Mucosa of descending colon (tissue), 3 donors: Measurements from ENCODE around the gene CPEB4. TPM values are rescaled to one million over a fixed set of nuclear protein-coding genes. Genes with fewer than 3 reads are reported as not detected.

Source experiments
- ATAC-seq: fragments of 200-7000 bp; cut with Tn5 transposase; one replicate; pipeline ENCODE4 v1.9.1; 2020; ENCODE audit warnings: mild to moderate bottlenecking, moderate library complexity
- DNase-seq, 3 donors: peaks; one replicate each; pipeline ENCODE4 v3.0.0-alpha.2; 2020
- H3K36me3 ChIP-seq: fragments of 200-600 bp; one replicate; pipeline ENCODE4 v1.8.0; 2021; ENCODE audit warnings: low read depth, mild to moderate bottlenecking
- H3K4me1 ChIP-seq: fragments of 200-600 bp; one replicate; pipeline ENCODE4 v1.8.0; 2021; ENCODE audit warnings: low read depth, mild to moderate bottlenecking
- H3K4me3 ChIP-seq: fragments of 200-600 bp; one replicate; pipeline ENCODE4 v1.8.0; 2021; ENCODE audit warnings: mild to moderate bottlenecking
- H3K9me3 ChIP-seq: fragments of 200-600 bp; one replicate; pipeline ENCODE4 v1.8.0; 2021; ENCODE audit warnings: mild to moderate bottlenecking
- intact Hi-C, 2 donors: fragments of 100-400 bp; cut with DNase I in 1 of 2; cut with micrococcal nuclease in 1 of 2; formaldehyde crosslinking; loops; one replicate each; pipeline versions ENCODE4 v1.11.0 to v1.11.1; 2022; cut with DNase I, micrococcal nuclease
- total RNA-seq, 3 donors: library from RNA; stranded (reverse); fragmentation: NEBNext Ultra II Directional in 2 of 3; extraction: Animal tissue kit (Norgen Biotek cat#: 25700) in 2 of 3; gene quantifications; one replicate each; pipeline versions ENCODE4 v1.2.1 to v1.2.4, GENCODE V29; 2021 to 2023
- TF ChIP-seq, protein P1 (sequence below): fragments of 200-600 bp; IDR thresholded peaks from one replicate; pipeline ENCODE4 v1.8.0; 2022; ENCODE audit warnings: antibody characterized with exemption, mild to moderate bottlenecking
- donor health status: DM: no; HTN: no; CAD: no; lungs with moderate emphysema.
- donor health status: DM: no; HTN: no; CAD: no.
- donor health status: DM: no; HTN: yes; CAD: no.

CPEB4 gene
- total RNA-seq, 3 donors from 2014 or later = 31.8 to 51.3 (median 32.1) TPM

DNA sequence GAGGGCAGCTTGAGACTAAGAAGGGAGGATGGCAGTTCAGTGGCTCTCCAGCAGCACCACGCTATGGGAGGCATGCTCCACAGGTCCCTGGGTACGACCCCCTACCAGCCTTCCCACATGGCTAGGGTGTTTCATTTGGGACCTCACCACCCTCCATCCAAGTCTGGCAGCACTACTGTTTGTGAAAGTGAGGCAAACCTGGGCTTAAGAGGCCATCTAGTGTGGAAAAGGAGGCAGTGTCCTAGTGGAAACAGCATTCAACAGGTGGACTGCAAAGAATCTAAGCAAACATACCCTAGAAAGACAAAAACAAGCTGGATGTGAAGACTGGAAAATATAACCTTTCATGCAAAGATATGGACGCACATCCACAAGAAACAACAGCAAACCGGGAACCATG lies 96.1 kb downstream of the CPEB4 start:
- Histone ChIP-seq H3K4me1 (no peaks in the 10 kb centered on the region), H3K36me3 (no peaks in the 10 kb centered on the region), H3K4me3 (no peak overlapping the region), H3K9me3 (no peaks in the 10 kb centered on the region)
- intact Hi-C loops = no loop called here
- ATAC-seq (no peak), DNase-seq (no peak)
- TF ChIP-seq, protein P1, sequence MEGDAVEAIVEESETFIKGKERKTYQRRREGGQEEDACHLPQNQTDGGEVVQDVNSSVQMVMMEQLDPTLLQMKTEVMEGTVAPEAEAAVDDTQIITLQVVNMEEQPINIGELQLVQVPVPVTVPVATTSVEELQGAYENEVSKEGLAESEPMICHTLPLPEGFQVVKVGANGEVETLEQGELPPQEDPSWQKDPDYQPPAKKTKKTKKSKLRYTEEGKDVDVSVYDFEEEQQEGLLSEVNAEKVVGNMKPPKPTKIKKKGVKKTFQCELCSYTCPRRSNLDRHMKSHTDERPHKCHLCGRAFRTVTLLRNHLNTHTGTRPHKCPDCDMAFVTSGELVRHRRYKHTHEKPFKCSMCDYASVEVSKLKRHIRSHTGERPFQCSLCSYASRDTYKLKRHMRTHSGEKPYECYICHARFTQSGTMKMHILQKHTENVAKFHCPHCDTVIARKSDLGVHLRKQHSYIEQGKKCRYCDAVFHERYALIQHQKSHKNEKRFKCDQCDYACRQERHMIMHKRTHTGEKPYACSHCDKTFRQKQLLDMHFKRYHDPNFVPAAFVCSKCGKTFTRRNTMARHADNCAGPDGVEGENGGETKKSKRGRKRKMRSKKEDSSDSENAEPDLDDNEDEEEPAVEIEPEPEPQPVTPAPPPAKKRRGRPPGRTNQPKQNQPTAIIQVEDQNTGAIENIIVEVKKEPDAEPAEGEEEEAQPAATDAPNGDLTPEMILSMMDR = no peak

DNA sequence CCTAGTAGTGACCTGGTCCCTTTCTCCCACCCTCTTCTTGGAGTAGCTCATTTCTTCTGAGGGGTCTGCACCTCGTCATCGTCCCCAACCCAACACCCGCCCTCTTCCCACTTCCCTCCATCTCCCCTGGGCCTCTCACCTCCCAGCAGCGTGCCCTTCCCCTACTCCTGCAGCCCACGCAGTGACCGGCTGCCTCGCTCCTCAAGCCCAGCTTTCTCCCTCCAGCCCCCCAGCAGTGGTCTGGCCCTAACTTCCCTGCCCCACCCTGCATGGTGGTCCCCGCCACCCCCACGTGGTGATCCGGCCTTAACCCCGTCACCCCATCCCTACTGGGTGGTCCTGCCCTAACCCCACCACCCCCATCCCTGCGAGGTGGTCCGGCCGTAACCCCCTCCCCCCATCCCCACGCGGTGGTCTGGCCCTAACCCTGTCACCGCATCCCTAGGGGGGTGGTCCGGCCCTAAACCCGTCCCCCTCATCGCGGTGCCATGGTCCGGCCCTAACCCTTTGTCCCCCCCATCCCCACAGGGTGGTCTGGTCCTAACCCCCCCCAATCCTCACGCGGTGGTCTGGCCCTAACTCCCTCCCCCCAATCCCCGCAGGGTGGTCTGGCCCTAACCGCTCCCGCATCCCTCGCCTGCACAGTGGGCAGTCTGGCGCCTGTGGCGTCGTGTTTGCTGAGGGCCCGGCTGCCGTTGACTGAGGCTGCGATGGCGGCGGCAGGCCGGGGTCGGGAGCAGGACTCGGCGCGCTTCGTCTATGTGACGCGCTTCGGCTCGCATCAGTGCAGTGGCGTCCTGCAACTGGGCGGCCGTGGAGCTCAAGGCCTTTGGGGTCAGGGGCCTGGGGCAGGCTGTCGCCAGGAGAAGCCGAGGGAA lies 100.6 kb downstream of the CPEB4 start, which contains the start of gene C5orf47:
TSS of gene C5orf47 (plus strand) at position 617 of the 878 bp plus-strand sequence. CDS start at position 711, 94 bp downstream.
- Histone ChIP-seq H3K9me3 (no peaks in the 10 kb centered on the region), H3K4me3 (no peak within 1 kb of the TSS), H3K4me1 (no peaks in the 10 kb centered on the region), H3K36me3 (no peaks in the 10 kb centered on the region)
- DNase-seq (no peak), ATAC-seq (no peak)
- intact Hi-C loops = no loop called here
- TF ChIP-seq, protein P1 = no peak

DNA sequence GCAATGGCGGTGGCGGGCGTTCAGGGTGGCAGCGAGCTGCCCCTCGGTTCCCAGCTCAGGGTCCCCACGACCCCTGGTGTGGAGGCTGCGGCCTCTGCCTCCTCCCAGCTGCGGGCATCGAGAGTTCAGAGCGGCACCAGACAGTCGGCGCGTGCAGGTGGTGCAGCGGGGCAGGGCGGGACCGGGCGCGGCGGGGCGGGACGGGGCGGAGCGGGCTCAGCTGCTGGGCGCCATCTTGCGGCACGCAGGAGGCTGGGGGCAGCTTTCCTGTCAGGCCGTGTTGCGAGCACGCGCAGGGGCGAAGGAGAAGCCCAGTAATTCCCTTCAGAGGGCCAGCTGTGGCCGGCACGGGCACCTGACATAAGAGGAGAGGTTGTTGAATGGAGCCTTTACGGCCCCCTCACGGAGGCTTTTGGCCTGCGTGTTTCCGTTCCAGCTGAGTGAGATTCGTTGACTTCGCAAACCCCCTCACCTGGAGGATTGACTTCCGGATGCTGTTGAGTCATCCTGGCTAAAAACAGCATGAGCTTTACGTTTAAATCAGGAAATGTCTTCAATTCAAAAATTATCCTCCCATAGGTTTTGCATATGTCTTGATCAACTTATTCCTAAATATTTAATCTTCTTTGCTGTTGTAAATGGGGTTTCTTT lies 101.4 kb downstream of the CPEB4 start:
- no peak for ATAC-seq

DNA sequence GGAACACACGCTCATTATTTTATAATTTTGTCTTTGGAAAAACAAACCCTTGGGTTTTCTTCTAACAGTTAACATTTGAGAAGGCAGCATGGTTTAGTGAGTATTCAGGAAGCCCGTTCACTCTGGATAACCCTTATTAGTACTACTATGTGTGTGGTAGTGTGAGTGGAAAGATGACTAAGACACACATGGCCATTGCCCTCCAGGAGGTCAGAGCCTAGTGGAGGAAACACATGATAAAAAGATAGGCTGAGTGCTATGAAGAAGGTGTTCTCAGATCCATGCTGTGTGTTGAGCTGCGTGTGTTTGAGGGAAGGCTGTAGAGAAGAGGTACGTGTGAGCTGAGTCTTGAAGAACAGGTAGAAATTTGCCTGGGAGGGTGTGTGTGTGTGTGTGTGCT lies 109.2 kb downstream of the CPEB4 start:
- ATAC-seq (no peak), DNase-seq (no peak)
- no peaks in the 10 kb centered on the region for H3K9me3 ChIP-seq
- H3K4me3 ChIP-seq = no peak overlapping the region
- TF ChIP-seq, protein P1 = no peak
- H3K4me1 ChIP-seq = no peaks in the 10 kb centered on the region
- H3K36me3 ChIP-seq = no peaks in the 10 kb centered on the region
- intact Hi-C loops = no loop called here

More for the DNA sequence above, 101.4 kb downstream of the CPEB4 start:
- Histone ChIP-seq H3K4me3 (no peak overlapping the region), H3K36me3 (no peaks in the 10 kb centered on the region), H3K4me1 (no peaks in the 10 kb centered on the region), H3K9me3 (no peaks in the 10 kb centered on the region)
- intact Hi-C loops = no loop called here
- TF ChIP-seq, protein P1 = no peak
- no peak for DNase-seq

DNA sequence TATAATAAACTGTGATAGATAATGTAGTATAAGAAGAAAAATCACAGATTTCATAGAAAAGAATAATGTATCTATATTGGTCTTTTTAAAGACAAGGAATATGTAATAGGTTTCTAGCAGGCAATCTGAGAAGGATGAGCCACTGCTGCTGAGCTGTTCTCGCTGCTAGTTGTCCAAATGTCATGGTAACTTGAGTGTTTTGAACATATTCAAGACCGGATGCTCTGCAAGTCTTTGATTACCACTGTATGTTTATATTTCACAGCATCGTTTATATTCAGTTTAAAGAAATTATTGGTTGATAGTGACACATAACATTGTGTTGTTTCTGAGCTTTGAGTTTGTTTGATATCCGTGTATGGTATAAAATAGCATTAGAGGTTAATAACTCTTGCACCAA lies 110.4 kb downstream of the CPEB4 start:
- intact Hi-C loops = no loop called here
- TF ChIP-seq, protein P1 = no peak
- no peak for DNase-seq
- H3K9me3 ChIP-seq = no peaks in the 10 kb centered on the region
- no peak overlapping the region for H3K4me3 ChIP-seq
- H3K36me3 ChIP-seq = no peaks in the 10 kb centered on the region
- H3K4me1 ChIP-seq = no peaks in the 10 kb centered on the region
- ATAC-seq = no peak
